Left cardiac atrium (tissue), 4 donors: Measurements from ENCODE around the gene IFNAR2. TPM values are rescaled to one million over a fixed set of nuclear protein-coding genes. Genes with fewer than 3 reads are reported as not detected.
"Not testable (repeated sequence)": the region's sequence is repeated elsewhere in the genome, so short reads cannot be mapped to it uniquely, and the experiment has no call there.

Source experiments
- ATAC-seq, 2 donors: fragments of 200-7000 bp; cut with Tn5 transposase; one replicate each; pipeline ENCODE4 v1.9.1; 2020; ENCODE audit warnings: mild to moderate bottlenecking in 2 of 2, moderate library complexity in 2 of 2
- DNase-seq: peaks from one replicate; pipeline ENCODE4 v3.0.0-alpha.2; 2020
- intact Hi-C, 2 donors: fragments of 100-400 bp; cut with DNase I; formaldehyde crosslinking; loops; one replicate each; pipeline versions ENCODE4 v1.14.1 to v1.15.1; 2022 to 2023
- total RNA-seq, 2 donors: library from RNA; stranded (reverse); fragmentation: NEBNext Ultra II Directional; extraction: Animal tissue kit (Norgen Biotek cat#: 25700); gene quantifications; one replicate each; pipeline ENCODE4 v1.2.1, GENCODE V29; 2021
- donor health status: DM: no; HTN: yes; CAD: no.
- donor health status: DM: no; HTN: yes; CAD: no; lungs with severe emphysema.
- donor health status: DM: yes; HTN: yes; CAD: no.
- donor health status: Dilated cardiomyopathy.

Gene IFNAR2
- total RNA-seq, 2 donors from 2014 or later, result 14.6 to 26.8 TPM

DNA sequence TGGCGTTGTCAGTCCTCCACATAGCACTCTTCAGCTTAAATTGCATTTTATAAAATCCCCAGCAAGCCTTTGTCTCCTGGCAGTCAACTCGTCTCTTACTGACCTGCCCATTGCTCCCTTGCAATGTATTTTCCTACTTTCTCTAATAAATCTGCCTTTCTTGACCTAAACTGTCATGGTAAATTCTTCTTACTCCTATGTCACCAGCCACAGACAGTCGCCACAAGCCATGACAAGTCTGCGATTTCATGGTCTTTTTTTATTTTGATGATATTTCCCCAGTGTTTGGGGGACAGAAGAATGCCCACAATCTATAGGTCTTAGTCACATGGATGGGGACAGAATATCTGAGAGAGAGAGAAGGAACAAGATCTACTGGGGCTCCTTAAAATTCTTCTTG lies 8.4 kb downstream of the IFNAR2 start:
- no peak for ATAC-seq
- intact Hi-C loops, result no loop called here
- DNase-seq, result no peak

DNA sequence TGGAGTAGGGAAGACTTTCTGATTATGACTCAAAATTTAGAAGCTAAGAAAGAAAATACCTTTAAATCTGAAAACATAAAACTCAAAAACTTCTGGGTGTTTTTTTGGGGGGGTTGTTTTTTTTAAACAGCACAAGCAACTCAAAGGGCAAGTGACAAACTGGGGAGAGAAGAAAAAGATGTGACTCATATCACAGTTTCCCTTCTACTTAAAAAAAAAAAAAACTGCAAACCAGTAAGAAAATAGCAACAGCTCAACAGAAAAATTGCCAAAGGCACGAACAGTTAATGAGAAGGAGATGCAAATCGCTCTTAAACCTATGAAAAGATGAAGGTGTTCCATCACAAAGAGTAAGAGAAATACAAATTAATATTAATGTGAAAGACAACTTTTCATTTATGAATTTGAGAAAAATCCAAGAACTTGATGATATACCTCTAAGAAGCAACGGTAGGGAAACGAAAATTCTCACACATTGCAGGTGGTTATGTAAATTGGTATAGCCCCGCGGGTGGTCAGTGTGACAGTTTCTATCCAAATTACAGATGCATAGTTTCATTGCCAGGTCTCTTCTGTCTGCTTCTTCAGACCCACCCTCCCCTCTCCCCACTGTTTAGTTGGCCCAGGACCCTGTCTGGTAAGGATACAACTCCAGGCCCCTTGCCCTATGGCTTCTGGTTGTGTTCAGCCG lies 9.0 kb downstream of the IFNAR2 start:
- intact Hi-C loops, result no loop called here
- no peak for DNase-seq
- ATAC-seq, result no peak

DNA sequence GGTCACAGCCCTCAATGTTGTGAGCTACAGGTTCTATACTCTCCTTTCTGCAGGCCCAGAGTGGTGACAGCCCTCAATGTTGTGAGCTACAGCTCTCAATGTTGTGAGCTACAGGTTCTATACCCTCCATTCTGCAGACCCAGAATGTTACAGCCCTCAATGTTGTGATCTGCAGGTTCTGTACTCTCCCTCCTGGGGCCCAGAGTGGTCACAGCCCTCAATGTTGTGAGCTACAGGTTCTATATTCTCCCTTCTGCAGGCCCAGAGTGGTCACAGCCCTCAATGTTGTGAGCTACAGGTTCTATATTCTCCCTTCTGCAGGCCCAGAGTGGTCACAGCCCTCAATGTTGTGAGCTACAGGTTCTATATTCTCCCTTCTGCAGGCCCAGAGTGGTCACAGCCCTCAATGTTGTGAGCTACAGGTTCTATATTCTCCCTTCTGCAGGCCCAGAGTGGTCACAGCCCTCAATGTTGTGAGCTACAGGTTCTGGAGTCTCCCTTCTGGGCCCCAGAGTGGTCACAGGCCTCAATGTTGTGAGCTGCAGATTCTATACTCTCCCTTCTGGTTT lies 9.9 kb downstream of the IFNAR2 start:
- intact Hi-C loops, DNase-seq, ATAC-seq: not testable (repeated sequence)

DNA sequence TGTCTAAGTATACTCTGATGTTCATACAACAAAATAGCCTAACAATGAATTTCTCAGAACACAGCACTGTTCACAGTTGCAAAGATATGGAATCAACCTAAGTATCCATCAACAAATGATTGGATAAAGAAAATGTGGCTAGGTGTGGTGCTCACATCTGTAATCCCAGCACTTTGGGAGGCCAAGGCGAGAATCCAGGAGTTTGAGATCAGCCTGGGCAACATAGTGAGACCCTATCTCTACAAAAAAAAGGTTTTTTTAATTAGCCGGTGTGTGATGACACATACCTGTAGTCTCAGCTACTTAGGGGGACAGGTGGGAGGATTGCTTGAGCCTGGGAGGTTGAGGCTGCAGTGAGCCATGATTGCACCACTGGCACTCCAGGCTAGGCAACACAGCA lies 10.7 kb downstream of the IFNAR2 start:
- intact Hi-C loops, result no loop called here
- DNase-seq (no peak), ATAC-seq (no peak)

DNA sequence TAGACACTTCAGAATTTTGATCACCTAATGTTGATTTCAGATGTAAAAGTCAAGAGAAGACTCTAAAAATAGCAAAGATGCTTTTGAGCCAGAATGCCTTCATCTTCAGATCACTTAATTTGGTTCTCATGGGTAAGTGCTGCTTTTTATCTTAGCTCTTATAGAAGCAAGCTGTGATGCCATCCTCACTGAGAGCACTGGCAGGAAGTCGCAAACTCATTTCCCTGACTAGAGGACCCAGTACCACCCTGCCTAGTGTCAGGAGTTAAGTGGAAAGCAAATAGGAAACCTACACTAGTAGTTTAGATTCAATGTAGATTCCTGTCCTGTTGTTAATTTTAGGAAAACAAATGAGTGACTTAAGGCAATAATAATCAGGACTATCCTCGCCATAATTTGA lies 12.1 kb downstream of the IFNAR2 start:
- DNase-seq, result no peak
- ATAC-seq, result no peak
- intact Hi-C loops, result no loop called here

DNA sequence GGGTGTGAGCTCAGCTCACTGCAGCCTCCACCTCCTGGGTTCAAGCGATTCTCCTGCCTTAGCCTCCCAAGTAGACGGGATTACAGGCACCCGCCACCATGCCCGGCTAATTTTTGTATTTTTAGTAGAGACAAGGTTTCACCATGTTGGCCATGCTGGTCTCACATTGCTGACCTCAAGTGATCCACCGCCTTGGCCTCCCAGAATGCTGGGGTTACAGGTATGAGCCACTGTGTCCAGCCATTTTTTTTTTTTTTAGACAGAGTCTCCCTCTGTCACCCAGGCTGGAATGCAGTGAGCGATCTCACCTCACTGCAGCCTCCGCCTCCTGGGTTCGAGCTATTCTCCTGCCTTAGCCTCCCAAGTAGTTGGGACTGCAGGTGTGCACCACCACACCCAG lies 13.1 kb downstream of the IFNAR2 start:
- intact Hi-C loops, ATAC-seq: not testable (repeated sequence)

DNA sequence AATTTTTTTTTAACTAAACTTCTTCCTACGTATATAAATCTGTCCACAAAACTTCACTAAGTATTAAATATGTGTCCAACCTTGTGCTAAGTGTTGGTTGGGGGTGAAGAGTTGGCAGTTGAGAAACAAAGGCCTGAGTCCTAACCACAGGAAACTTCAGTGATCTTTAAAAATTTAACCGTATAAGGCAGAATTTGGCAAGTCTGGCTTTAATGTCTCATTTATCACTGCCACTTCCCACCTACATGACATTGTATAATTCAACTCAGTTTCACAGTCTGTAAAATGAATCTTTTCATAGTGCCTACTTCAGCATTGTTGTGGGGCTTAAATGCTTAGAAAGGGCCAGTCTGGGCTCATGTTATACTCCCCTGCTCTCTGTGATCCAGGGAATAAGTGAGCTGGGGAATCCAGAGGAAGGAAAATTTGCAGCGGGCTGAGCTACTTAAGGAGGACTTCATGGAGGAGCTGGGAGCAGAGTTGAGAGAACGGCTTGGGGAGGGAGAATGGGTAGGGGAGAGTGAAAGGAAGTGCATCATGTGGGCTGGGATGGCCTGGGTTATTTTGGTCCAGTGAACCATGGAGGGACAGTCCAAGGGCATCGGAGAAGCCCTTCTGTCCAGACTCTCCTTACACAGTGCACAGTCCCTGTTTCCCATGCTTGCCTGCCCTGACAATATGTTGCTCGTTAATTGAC lies 14.5 kb downstream of the IFNAR2 start:
- ATAC-seq (peak; percentile 39 to 72), DNase-seq (no peak)
- intact Hi-C loops, result no loop called here

More for the DNA sequence above, 13.1 kb downstream of the IFNAR2 start:
- DNase-seq, result not testable (repeated sequence)

DNA sequence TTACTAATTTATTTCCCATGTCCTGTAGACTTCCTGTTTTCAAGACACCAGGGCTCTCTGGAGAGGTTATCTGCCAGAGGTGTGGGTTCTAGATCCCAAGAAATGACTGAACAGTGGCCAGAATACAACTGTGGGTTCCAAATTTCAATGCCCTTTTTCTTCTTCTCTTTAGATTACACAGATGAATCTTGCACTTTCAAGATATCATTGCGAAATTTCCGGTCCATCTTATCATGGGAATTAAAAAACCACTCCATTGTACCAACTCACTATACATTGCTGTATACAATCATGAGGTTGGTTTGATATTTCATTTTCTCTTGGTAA lies 15.0 kb downstream of the IFNAR2 start:
- DNase-seq (no peak), ATAC-seq (no peak)
- intact Hi-C loops, result no loop called here

DNA sequence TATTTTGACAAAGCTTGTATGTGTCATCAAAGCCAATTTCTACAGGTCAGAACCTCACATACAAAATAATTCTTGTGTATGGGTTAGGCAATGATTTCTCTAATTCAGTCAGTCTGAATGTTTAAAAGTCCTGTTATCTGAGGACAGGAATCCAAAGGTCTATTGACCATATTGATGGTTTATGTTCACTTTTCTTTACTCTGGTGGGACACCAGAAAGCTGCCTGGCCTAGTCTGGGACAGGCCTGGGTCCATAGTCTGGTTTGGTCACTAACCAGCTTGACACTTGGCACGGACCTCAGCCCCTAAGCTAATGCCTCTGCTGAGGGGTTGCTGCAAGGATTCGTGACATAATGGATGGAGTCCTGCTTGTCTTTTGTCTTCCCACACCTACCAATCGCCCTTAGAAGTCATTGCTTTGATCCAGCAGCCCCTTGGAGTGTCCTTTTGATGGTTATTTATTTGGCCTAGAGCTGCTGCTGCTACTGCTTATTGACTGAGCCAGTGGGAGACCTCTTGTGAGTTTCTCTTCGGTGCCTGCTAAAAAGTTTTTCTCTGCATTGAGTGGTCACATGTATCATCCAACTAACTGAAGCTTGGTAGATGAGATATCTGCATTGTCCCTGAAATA lies 15.7 kb downstream of the IFNAR2 start:
- no peak for DNase-seq
- ATAC-seq, result no peak
- intact Hi-C loops, result no loop called here

DNA sequence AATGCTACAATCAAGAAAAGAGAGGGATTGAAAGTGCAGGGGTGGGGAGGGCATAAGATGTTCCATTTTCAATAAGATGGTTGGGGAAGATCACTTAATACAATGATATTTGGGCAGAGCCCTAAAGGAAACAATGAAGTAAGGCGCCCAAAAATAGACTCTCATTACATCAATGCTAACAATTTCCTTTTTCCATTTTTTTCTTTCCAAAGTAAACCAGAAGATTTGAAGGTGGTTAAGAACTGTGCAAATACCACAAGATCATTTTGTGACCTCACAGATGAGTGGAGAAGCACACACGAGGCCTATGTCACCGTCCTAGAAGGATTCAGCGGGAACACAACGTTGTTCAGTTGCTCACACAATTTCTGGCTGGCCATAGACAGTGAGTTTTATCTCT lies 16.8 kb downstream of the IFNAR2 start:
- ATAC-seq, result peak in 1 of 2 donors; percentile 53

DNA sequence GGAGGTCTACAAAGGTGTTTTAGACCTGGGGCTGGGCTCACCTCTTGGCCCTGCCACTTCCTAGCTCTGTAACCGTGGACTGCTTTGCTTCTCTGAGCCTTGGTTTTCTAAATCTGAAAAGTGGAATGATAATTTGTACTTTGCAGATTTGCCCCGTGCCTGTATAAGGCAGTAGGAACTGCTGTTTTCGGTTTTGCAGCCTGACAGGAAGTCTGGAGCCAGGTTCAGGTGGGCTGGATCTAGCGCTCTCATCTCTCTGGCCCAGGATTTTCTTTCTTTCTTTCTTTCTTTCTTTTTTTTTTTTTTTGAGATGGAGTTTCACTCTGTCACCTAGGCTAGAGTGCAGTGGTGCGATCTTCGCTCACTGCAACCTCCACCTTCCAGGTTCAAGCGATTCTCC lies 17.2 kb downstream of the IFNAR2 start:
- intact Hi-C loops, result no loop called here
- DNase-seq, result no peak
- no peak for ATAC-seq

More for the DNA sequence above, 16.8 kb downstream of the IFNAR2 start:
- intact Hi-C loops, result no loop called here
- DNase-seq, result no peak

DNA sequence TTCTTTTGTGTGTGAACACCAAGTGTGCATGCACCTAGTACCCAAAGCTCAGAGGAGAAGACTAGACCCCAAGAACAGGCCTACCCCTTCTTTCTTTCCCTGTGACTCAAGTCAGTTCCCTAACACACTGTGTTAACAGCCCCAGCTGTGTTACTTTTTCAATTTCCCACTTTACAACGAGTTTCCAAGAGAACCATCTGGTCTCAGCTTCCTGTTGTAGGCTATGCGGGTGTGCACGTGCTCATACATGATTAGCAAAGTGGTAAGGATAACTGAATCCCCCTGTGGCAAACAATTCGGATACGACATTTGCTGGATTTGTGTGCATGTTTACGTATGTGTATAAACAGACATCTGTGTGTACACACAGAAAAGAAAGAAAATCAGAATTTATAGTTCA lies 17.9 kb downstream of the IFNAR2 start:
- intact Hi-C loops, result no loop called here
- ATAC-seq (peak in 1 of 2 donors; percentile 50), DNase-seq (no peak)

DNA sequence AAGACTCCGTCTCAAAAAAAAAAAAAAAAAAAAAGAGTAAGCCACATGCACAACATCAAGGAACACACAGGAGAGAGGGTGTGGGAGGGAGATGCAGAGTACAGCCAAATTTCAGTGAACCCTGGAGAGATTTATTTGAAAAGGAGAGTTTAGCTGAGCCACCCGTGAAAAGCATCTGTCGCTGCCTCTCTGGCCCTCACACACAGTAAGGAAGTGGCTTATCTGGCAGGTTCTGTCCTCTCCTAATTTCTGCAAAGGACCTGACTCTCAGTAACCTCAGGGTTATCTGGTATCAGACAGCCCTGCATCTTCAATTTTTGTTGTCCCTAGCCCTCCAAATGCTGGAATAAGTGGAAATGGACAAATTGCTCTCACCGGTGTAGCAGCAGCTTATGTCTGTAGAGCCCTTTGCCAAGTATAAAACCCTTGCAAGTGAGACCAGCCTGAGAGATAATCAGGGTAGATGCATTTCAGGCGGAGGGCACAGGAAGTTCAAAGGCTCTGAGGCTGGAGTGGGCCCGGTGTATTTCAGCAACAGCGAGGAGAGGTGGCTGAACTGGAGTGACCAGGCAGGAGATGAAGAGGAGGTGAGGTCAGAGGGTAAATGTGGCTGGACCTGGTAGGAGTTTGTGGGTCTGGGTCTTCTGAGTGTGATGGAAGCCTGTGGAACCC lies 19.7 kb downstream of the IFNAR2 start:
- no peak for DNase-seq
- ATAC-seq, result no peak
- intact Hi-C loops, result no loop called here

DNA sequence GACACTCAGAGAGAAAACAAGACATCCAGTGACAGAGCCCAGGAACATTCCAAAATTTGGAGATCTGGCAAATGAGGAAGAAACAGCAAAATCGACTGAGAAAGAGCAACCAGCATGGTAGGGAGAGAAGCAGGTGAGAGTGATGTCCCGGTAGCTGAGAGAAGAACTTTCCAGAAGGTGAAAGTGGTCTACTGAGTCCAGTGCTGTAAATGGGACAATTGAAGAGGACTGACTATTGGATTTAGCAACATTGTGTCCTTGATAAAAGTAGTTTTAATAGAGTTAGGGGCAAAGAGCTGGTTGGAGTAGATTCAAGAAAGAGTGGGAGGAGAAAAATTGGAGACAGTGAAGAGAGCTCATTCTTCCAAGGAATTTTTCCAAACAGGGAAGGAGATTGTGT lies 21.4 kb downstream of the IFNAR2 start:
- intact Hi-C loops, result no loop called here

DNA sequence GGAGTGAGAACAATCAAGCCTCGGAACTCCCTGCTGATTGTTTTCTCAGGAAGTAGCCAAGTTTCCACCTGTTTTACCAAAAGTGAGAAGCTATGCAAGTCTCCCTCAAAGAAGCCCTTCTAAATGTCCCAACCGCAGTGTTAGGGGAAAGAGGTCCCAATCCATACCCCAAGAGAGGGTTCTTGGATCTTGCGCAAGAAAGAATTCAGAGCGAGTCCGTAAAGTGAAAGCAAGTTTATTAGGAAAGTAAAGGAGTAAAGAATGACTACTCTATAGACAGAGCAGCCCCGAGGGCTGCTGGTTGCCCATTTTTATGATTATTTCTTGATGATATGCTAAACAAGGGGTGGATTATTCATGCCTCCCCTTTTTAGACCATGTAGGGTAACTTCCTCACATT lies 23.6 kb downstream of the IFNAR2 start:
- ATAC-seq, intact Hi-C loops, DNase-seq: not testable (repeated sequence)

More for the DNA sequence above, 21.4 kb downstream of the IFNAR2 start:
- DNase-seq (no peak), ATAC-seq (no peak)

DNA sequence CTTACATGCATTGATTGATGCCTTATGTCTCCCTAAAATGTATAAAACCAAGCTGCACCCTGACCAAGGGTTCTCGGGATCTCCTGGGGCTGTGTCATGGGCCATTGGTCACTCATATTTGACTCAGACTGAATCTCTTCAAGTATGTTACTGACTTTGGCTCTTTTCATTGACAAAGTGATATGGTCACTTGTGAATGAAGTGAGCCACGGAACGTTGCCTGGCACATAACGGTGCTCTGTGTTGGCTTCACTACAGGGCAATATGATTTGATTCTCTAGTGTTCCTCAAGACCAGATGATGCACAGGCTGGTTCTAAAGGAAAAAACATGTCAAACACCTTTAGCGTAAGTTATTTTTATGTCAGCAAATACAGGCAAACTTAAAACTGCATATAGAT lies 25.0 kb downstream of the IFNAR2 start:
- intact Hi-C loops, result no loop called here
- ATAC-seq (no peak), DNase-seq (no peak)

DNA sequence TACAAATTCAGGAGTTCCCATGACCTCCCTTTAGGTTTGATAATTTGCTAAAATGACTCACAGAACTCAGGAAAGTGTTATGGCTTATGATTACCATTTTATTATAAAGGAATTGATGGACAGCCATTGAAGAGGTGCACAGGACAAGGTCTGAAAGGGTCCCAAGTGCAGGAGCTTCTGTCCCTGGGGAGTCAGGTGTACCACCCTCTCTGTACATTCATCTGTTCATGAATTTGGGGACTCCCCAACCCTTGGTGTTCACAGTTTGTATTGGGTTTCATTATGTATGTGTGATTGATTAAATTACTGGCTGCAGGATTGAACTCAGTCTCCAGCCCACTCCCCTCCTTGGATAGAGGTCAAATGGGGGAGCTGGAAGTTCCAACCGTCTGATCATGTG lies 25.7 kb downstream of the IFNAR2 start:
- ATAC-seq (no peak), DNase-seq (no peak)
- intact Hi-C loops, result no loop called here

DNA sequence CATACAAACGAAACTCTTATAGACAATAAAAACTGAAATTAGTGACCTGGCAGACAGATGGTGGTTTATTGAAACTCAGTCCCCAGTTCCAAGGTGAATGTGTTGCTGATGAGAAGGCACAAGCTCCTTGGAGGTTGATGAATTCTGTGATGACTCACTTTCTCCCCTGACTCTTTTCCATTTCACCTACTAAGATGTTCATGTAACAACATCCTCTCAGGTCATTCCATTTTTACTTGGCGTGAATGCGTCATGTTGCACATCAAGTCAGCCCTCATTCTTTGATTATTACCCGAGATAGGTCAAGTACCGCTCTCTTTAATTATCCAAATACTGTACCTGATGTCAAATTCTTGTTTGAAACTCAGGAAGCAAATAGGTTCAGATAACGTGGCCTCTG lies 26.3 kb downstream of the IFNAR2 start:
- no peak for ATAC-seq
- intact Hi-C loops, result no loop called here
- no peak for DNase-seq

DNA sequence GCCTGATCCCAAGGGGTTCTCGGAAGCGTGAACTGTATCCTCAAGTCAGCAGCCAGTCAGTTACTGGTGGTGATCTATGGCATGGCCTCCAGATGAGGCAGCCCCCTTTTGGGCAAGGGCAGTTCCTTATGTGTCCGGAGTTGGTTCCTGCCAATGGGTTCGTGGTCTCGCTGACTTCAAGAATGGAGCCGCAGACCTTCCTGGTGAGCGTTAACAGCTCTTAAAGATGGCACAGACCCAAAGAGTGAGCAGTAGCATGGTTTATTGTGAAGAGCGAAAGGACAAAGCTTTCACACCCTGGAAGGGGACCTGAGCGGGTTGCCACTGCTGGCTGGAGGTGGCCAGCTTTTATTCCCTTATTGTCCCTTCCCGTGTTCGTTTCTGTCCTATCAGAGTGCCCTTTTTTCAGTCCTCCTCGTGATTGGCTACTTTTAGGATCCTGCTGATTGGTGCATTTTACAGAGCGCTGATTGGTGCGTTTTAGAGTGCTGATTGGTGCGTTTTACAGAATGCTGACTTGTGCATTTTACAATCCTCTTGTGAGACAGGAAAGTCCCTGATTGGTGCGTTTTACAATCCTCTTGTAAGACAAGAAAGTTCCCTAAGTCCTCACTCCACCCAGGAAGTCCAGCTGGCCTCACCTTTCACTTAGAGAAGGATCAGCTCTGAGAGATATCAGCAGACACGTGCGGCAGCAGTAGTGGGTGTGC lies 27.5 kb downstream of the IFNAR2 start:
- no peak for DNase-seq
- no peak for ATAC-seq
- intact Hi-C loops, result no loop called here
